ENCODE data around the gene PSMG3.

DNA sequence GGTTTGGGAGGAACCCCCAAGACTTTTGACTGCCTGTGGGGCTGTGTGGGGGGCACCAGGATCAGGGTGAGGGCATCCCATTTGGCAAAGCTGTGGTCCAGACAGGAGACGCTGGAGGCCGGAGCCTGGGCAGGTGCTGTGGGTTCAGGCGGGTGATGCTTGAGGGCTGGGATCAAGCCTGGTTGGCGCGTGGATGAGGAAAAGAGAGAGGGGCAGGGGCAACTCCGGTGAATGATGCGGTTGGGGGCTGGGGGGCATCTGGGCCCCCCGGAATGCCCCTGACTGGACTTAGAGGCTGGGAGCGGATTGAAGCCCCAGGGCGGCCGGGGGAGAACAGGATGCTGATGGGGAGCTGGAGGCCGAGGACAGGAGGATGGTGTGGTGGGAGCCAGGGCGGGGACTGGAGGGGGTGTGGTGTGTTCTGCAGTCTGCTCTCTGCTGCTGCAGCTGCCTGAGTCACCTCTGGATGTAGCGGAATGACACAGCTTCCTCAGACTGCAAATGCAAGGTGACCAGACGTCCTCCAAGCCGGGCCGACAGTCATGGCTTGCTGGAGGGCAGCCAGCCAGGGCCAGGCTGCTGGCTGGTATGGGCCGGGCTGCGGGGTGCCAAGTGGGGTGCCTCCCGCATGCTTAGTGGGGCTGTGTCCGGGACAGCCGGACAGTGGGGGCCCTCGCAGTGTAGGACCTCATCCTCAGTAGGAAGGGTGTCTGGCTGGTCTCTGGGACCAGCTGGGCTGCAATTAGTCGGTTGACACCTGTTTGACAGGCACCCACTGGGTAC lies 36.1 kb downstream of the PSMG3 start:
- TF ChIP-seq, protein P1, sequence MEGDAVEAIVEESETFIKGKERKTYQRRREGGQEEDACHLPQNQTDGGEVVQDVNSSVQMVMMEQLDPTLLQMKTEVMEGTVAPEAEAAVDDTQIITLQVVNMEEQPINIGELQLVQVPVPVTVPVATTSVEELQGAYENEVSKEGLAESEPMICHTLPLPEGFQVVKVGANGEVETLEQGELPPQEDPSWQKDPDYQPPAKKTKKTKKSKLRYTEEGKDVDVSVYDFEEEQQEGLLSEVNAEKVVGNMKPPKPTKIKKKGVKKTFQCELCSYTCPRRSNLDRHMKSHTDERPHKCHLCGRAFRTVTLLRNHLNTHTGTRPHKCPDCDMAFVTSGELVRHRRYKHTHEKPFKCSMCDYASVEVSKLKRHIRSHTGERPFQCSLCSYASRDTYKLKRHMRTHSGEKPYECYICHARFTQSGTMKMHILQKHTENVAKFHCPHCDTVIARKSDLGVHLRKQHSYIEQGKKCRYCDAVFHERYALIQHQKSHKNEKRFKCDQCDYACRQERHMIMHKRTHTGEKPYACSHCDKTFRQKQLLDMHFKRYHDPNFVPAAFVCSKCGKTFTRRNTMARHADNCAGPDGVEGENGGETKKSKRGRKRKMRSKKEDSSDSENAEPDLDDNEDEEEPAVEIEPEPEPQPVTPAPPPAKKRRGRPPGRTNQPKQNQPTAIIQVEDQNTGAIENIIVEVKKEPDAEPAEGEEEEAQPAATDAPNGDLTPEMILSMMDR (IDR thresholded peaks at IDR 0.05), result no peak
- no peak for TF ChIP-seq EZH2phosphoT487 (IDR thresholded peaks at IDR 0.05)

Measured in neural progenitor cell (in vitro differentiated cells).